Glomerular visceral epithelial cell (primary cell): ENCODE measurements around the gene PAFAH2.

Source experiments
- DNase-seq: peaks from one replicate; pipeline ENCODE4 v3.0.0-alpha.2; 2016; ENCODE audit errors: extremely low spot score

The PAFAH2 gene

DNA sequence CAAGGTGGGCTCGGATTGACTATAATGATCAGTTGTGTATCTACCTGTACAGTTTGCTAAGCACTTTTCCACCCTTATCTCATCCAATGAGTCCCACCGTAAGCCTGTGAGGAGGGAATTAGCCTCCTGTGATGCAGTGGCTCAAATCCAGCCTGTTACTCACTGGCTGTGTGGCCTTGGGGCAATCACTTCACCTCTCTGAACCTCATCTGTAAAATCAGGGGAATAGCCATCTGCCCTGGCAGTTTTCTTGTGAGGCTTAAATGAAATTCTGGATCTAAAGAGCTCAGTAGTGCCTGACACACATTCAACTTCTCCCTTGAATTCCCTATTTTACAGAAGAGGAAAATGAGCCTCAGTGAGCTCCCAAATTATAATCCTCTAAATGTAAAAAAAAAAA lies 16.3 kb upstream of the PAFAH2 start:
- DNase-seq: no peak

DNA sequence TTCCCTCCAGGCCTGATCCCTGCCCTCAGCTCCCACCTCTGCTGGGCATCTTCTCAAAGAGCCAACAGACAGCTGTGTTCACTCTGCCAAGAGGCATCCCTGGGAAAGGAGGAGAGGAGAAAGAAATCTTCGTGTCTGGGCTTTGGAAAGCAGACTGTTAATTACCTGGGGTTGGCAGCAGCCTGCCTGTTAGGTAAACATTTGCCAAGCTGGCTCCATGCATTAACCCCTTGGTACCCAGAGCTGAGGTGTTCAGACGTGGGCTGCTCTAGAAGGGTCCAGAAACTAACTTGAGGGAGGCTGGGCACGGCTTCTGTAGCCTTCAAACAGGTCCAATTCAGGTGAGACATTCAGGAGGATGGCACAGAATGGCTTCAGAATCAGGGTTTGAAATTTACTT lies 15.0 kb upstream of the PAFAH2 start:
- DNase-seq: no peak

DNA sequence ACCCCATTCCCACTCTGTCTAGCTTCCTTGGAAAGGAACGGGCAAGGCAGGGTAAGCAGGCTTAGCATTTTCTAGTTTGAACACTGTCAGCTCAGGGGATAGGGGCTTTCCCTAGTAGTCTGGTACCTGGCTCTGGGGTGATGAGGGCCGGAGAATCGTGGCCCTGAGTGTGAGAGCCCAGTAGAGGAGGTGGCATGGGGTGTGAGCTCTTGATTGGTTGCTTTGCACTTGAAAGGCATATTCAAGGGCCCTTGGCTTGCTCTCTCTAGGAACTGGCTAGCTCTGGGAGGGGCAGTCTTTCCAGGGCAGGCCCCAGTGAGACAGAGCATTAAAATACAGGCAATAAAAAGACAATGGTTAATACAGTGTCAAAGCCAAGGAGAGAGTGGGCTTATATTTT lies 13.0 kb upstream of the PAFAH2 start:
- DNase-seq: no peak

DNA sequence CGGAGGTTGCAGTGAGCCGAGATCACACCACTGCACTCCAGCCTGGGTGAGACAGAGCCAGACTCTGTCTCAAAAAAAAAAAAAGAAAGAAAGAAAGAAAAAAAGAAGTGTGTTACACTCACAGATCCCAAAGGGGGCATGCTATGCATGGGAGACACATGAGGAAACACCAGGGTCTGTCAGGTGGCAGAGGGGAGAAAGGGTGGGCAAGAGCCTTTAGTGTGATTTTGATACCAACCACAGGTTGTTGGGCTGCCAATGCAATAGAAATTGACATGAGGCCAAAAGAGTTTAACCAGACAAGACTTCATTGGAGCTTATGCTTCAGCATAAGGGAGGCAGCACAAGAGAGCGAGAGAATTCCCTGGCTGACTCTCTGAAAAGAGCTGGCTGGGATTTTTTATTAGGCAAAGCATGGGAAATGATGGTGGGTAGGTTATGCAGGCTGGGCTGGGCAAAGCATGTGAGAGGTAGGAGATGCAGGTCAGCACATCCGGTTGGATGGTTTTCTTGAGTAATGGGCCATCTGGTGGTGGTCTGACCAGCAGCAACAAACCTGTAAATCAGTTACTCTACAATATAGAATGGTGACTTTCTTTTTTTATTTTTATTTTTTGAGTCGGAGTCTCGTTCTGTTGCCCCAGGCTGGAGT lies 12.1 kb upstream of the PAFAH2 start:
- DNase-seq: no peak

DNA sequence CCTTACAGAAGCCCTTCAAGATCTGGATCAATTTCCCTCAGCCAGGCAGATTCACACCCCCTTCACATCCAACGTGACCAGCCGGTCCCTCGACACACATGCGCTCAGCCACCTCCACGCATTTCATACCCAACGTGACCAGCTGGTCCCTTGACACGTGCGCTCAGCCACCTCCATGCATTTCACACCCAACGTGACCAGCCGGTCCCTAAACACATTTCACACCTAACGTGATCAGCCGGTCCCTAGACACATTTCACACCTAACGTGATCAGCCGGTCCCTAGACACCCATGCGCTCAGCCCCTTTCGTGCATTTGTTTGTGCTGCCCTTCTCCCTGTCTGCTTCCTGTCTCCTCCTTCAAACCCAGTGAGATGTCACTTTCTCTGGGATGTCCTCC lies 8.8 kb upstream of the PAFAH2 start:
- no peak for DNase-seq

DNA sequence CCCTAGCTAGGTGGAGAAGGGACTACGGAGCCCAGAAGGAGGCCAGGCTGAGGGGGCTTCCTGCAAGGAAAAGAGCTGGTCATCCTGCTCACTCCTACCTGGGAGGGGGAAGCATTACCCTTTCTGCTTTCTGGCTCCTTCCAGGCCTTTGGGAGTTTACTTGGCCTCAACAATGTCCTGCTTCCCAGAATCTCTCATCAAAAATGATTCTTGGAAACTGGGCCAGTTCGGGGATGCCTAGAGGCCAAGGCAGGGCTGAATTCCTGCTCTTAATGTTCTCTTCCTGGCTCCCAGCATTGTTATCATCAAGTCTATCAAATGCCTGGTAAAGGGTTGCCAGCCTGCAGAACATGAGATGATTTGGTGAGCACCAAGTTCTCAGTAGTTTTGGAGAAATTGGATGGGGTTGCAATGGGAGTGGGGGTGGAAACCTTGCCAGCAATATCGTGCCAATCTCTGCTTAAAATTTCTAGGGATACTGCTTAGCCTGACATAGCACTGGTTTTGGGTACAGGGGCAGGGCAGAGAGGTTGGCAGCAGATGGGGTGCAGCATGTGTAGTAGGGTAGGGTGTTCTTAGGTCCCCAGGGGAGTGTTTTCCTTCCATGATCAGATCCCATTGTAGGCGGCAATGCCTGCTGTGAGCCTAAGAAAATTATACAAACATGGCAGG lies 7.7 kb upstream of the PAFAH2 start:
- DNase-seq: no peak

DNA sequence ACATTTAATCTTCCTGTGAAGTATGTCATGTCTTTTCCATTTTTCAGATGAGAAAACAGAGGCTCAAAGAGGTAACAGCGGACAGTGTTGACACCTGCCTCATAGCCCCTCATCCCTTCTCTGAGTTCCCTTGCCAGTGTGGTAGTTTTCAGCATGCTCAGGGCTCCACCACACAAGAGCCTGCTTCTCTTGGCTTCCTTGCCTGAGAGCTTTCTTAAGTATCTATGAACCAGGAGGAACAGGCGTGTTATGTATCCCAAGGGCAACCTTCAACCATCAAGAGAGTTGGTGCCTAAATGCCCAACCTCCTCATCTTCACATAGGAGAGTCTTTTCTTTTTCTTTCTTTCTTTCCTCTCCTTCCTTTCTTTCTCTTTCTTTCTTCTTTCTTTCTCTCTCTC lies 5.9 kb upstream of the PAFAH2 start:
- no peak for DNase-seq

DNA sequence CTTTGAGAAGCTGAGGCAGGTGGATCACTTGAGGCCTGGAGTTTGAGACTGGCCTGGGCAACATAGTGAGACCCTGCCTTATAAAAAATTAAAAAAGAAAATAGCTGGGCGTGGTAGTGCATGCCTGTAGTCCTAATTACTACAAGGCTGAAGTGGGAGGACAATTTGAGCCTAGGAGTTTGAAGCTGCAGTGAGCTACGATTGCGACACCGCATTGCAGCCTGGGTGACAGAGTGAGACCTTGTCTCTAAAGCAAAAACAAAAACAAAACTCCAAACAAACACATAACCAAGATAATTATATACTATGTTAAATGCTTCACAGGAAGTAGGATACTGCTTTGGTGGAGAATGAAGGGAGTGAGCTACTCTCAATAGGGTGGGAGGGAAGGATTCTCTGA lies 5.4 kb upstream of the PAFAH2 start:
- no peak for DNase-seq

DNA sequence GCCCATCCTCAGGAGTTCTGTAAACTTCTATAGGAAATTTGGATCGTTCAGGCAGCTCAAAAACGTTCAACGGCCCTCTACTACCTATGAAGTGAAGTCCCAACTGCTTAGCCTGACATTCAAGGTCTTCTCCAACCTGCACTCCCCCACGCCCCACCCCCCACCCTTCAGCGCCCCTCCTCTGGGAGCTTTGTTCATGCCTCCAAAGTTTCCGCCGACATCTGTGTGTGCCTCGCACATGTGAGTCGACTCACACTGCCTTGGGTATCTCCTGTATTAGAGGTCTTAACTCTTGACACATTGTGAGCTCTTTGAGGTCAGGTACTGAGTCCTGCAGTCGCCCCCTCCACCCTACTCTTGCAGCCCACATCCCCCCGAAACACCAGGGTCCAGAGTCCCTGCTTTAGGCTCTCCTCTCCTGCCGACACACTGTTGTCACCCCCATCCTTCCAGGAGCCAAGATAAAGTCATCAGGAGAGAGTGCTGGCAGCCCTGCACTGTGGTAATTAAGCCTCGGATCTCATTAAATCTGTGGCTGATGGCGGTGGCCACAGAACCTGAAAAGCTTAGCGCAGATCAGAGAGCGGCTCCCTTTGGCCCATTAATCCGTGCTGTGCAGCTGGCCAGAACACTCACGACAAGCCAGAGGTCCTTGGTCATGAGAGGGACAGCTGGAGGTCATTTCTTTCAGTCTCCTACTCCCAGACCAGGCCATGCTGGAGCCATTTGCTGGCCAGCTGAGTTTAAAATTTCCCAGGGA lies 1.4 kb upstream of the PAFAH2 start:
- no peak for DNase-seq

DNA sequence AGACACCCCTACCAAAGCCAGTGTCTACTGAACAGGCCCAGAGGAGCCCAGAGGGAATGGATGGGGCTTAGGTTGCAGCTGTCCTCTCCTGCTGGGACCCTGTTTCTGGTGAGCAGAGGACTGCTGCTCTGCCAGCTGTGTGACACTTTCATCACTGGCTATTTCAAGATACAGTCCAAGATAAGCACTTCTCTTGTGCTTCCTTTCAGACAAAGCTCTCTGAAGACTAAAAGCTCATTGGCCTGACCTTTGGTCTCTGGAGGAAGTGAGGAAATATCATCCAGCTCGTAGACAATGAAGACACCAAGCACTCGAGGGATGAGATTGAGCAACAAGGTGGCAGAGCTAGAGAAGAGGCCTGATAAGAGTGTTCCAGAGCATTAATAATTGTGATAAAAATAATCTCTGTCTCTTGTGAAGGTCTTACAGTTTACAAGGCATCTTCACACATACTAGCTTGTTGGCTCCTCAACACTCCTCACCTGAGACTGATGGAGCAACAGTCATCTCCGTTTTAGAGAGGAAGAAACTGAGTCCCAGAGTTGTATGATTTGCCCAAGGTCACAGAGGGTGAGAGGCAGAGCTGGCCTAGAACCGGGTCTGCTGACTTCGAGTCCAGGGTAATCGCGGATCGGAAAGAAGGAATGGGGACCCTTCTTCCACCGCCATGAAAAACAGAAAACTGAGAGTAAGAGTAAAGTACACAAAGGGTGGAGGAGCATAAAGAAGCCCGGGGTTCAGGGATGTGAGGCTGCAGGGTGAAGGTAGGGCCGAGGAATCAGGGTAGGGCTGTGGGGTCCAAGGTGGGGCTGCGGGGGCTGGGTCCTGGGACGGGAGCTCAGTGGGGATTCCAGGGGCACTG lies 666 bp downstream of the PAFAH2 start:
- peak; percentile 24 for DNase-seq

DNA sequence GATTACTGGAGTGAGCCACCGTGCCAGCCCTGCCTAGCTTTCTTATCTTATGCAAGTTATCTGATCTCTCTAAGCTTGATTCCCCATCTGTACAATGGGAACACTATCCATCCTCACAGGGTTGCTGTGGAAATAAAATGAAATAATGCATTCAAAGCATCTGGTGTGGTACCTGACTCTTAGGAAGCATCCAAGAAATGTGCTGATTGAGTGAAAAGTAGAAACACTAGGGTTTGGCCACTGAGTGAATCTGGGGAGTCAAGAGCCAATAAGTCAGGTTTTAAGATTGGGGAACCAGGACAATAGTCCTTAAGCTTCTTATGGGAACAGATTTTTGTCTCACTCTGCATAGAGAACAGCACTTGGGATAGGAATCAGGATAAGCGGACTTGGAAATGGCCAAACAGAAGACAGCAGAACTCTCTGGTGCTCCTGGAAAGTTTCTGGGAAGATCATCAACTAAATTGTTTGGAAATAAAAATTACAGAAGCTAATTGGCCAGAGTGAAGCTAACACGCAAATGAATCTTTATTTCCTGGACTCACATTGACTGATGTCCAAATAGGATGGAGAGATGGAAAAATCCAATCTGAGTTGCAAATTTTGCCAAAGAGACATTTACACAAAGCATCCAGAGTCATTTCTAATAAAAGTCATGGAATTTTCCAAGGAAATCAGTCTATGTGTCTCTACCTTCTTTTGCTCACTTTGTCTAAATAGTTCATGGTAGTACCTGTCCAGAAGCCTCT lies 3.3 kb downstream of the PAFAH2 start:
- DNase-seq: no peak

DNA sequence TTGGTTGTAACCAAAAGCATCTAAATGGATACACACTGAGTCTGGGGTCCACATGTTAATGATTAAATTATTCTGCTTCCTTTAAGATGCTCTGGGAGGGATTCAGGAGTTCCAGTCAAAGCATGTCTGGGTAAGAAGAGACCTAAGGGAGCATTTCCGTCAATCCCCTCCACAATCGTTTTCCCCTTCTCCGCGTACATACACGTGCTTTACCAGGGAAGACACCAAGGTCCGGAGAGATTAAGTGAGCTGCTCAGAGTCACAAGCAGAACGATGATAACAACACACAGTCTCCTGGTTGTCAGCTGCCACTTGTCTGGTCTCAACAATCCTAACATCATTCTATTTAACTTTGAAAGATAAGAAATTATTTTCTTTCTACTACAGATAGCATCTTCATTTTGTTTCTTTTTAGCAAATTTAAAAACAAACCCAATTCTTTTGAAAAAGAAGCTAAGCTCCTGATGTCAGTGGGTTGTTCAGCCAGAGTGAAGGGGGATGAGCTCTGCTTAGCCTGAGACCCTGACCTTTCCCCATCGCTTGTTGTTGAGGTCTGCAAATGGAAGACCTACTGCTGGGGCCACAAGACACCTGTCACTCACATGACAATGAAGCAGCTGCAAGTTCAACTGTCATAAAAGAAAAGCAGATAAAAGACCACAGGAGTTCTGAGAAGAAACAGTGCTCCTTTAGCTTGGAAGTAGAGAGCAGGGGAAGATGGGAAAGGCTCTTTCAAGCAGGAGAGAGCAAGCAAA lies 4.5 kb downstream of the PAFAH2 start:
- no peak for DNase-seq

DNA sequence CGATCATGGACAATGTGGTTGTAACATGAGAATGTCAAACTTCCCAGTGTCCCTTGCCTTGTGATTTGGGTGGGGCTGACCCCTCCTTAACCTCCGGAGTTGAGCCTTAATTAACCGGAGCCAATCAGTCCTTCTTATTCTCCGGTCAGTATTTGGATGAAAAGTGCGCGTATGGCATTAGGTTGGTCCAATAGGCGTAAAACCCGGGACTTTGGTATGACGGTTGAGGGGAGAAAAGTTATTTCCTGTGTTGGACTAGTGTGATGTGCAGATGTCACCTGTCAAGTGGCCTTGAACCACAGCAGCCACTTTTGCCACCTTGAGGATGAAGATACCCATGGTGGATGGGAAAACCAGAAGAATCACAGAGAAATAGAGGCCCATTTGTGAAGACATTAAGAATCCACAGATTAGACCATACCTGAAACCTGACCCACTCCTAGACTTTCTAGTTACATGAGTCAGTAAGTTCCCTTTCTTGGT lies 5.1 kb downstream of the PAFAH2 start:
- DNase-seq: no peak

DNA sequence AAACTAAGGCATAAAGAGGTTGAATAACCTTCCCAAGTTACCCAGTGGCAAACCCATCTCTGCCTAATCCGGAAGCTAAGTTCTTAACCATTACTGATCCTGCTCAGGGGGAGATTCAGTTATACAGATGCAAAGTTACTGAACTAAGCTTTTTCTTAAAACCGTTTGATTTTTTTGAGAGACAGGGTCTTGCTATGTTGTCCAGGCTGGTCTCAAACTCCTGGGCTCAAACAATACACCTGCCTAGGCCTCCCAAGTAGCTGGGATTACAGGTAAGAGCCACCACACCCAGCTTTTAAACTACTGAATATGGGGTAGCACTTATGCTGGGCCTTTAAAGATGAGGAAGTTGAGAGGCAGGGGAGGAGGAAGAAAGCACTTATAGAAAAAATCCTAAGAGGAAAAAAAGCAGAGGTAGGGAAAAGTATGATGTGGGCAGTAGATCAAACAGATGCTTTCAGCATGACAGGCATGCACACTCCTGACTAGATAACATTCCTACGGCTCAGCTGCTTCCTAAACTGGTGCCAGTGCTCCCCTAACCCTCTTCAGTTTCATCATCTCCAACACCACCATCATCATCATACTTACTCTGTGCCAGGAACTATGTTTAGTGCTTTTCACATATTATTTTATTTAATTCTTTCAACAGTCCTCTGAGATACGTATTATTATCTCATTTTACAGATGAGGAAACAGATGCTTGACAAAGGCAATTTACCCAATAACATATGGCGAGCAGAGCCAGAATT lies 5.8 kb downstream of the PAFAH2 start:
- DNase-seq: peak; percentile 16

DNA sequence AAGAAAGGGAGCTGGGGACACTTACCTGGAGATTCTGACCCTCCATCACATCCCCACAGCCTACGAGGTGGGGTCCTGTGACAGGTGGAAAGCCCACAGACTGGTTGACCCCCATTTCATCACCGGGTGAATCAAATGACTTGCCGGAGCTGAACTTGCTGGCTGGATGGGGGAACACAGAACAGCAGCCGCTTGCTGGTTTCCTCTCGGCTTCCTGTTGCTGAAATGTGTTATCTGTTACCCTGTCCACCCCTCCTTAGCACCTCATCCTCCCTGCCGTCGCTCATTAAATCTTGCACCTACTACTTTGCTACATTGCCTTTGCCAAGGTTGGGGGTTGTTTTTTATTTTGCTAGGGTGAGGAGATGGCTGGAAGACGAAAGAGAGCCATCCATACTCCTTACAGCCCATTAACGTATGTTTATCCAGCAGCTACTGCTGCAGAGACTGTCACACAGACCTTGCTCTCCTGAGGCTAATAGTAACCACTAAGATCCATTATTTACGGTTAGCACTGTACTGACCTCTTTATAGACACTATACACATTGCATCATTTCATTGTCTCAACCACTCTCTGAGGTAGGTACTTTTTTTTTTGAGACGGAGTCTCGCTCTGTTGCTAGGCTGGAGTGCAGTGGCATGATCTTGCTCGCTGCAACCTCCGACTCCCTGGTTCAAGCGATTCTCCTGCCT lies 7.0 kb downstream of the PAFAH2 start:
- no peak for DNase-seq

DNA sequence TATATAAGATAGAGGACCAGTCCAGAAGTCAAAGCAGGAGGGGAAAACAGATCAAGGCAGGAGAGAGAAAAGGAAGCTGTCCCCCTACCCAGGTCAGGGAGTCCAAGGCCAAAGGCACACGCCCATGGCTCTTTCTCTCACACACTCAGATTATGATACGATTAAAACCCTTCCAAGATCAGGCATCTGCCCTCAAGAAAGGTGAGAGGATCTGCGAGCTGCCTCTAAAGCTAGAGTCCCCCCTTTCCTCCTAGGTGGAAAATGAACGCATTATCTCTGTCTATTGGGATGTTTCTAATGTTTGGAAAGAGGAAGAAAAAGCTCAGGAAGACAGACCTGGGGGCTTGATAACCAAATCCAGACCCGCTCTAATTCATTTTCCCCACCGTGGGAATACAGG lies 7.6 kb downstream of the PAFAH2 start:
- no peak for DNase-seq

DNA sequence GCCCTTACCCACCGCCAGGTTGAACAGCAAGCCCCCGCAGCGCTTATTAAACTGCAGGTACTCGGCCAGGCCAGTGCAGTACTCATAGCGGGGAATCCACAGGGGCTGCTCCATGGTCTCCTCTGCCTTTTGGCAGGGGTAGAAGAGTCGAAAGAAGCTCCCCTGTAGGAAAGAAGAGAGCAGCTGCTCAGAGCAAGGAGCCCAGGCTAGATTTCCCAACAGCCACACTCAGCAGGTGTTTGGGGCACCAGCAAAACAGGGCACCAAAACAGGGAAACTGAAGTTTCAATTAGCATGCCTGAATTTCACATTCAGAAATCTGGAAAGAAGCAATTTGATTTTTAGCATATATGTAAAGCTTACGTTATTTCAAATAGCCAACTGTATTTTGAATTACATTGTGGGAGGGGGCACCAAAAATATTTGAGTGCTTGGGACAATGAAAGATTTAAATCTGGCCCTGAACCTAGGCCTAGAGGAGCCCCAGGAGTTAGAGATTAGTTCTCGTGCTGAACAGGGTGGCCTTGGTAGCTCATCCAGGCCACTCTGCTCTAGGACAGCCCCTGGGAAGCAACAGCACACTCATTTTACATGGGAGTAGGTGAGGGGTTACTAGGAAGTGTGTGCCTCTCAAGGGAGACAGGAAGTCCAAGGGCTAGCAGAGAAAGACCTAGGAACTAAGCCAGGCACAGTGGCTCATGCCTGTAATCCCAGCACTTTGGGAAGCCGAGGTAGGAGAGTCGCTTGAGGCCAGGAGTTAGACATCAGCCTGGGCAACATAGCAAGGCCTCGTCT lies 8.2 kb downstream of the PAFAH2 start:
- DNase-seq: no peak

DNA sequence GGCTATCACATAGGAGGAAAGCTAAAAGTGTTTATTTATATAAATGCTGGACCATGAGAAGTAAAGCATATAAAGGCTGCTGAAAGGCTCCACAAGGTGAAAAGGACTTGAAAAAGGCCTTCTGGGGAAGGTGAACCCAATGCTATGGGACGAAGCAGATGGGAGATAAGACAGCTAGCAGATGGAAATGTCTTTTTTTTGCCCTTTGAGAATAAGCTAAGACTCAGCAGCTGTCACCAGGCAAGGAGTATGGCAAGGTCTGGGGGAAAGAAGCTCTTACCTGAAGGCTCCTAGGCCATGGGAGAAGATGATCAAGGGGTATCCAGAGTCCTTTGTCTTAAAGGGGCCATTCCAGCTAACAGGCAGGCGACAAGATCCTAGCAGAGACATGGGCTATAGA lies 9.9 kb downstream of the PAFAH2 start:
- no peak for DNase-seq
